Measurements from ENCODE around the gene SET.

- TF ChIP-seq EZH2phosphoT487 (IDR thresholded peaks at IDR 0.05; ENCODE audit: borderline replicate concordance, low read depth, low read length), result no peak
- TF ChIP-seq CTCF (conservative IDR thresholded peaks at IDR 0.05; ENCODE audit: low read length), result 0 out of 2 replicates have a peak, but pooled peaks have one; percentile 24
Measured at GRCh38 chr9:128724744-128725211, 35.8 kb downstream of the SET start.

Measured in OCI-LY7 (cell line).